ENCODE data around the gene VPS13A. TPM values are rescaled to one million over a fixed set of nuclear protein-coding genes. Genes with fewer than 3 reads are reported as not detected.
A peak's percentile ranks its signal among the peaks of the same experiment; 100 is the strongest.
"Not testable (repeated sequence)": the region's sequence is repeated elsewhere in the genome, so short reads cannot be mapped to it uniquely, and the experiment has no call there.

Gene VPS13A
- total RNA-seq, 1 donor from 2014 or later: 30.3 TPM

GRCh38 chr9:77441124-77441523 lies 263.8 kb downstream of the VPS13A start:
- intact Hi-C loops (cut with DNase I); ATAC-seq; DNase-seq (ENCODE audit: low spot score): not testable (repeated sequence)

- intact Hi-C loops (cut with DNase I): no loop called here
- ATAC-seq (no peak), DNase-seq (ENCODE audit: low spot score) (no peak)
Observed at GRCh38 chr9:77442436-77442835, 265.1 kb downstream of the VPS13A start.

- ATAC-seq: no peak
- intact Hi-C loops (cut with DNase I): no loop called here
- DNase-seq (ENCODE audit: low spot score): no peak
Observed at GRCh38 chr9:77447646-77448045, 270.3 kb downstream of the VPS13A start.

- intact Hi-C loops (cut with DNase I): no loop called here
- no peak for DNase-seq (ENCODE audit: low spot score)
Observed at GRCh38 chr9:77449240-77450084, 272.1 kb downstream of the VPS13A start.

GRCh38 chr9:77450085-77450475 lies 272.7 kb downstream of the VPS13A start:
- intact Hi-C loops (cut with DNase I): no loop called here

More at GRCh38 chr9:77449240-77450084, 272.1 kb downstream of the VPS13A start:
- ATAC-seq: no peak

GRCh38 chr9:77451507-77451906 lies 274.2 kb downstream of the VPS13A start:
- DNase-seq (ENCODE audit: low spot score) (no peak), ATAC-seq (no peak)
- intact Hi-C loops (cut with DNase I): no loop called here

More at GRCh38 chr9:77450085-77450475, 272.7 kb downstream of the VPS13A start:
- DNase-seq (ENCODE audit: low spot score): no peak
- no peak for ATAC-seq

- DNase-seq (ENCODE audit: low spot score): no peak
- no peak for ATAC-seq
- intact Hi-C loops (cut with DNase I): no loop called here
Observed at GRCh38 chr9:77453825-77454647, 276.7 kb downstream of the VPS13A start.

GRCh38 chr9:77454663-77455062 lies 277.3 kb downstream of the VPS13A start:
- ATAC-seq (no peak), DNase-seq (ENCODE audit: low spot score) (no peak)
- intact Hi-C loops (cut with DNase I): no loop called here

- no peak for ATAC-seq
Observed at GRCh38 chr9:77455312-77455927, 278.1 kb downstream of the VPS13A start.

GRCh38 chr9:77456829-77457437 lies 279.6 kb downstream of the VPS13A start:
- intact Hi-C loops (cut with DNase I): no loop called here
- peak; percentile 91 for ATAC-seq
- DNase-seq (ENCODE audit: low spot score): peak; percentile 91

More at GRCh38 chr9:77455312-77455927, 278.1 kb downstream of the VPS13A start:
- DNase-seq (ENCODE audit: low spot score): no peak
- intact Hi-C loops (cut with DNase I): no loop called here

- ATAC-seq: peak; percentile 93
- intact Hi-C loops (cut with DNase I): no loop called here
Observed at GRCh38 chr9:77457916-77458592, 280.7 kb downstream of the VPS13A start.

GRCh38 chr9:77460938-77461337 lies 283.6 kb downstream of the VPS13A start:
- ATAC-seq: no peak
- DNase-seq (ENCODE audit: low spot score): no peak
- intact Hi-C loops (cut with DNase I): no loop called here

More at GRCh38 chr9:77457916-77458592, 280.7 kb downstream of the VPS13A start:
- DNase-seq (ENCODE audit: low spot score): peak; percentile 81

GRCh38 chr9:77462066-77462465 lies 284.7 kb downstream of the VPS13A start:
- intact Hi-C loops (cut with DNase I): no loop called here
- no peak for ATAC-seq
- no peak for DNase-seq (ENCODE audit: low spot score)

- DNase-seq (ENCODE audit: low spot score) (no peak), ATAC-seq (peak; percentile 42)
- intact Hi-C loops (cut with DNase I): no loop called here
Observed at GRCh38 chr9:77463151-77463550, 285.8 kb downstream of the VPS13A start.

- ATAC-seq (no peak), DNase-seq (ENCODE audit: low spot score) (no peak)
- intact Hi-C loops (cut with DNase I): no loop called here
Observed at GRCh38 chr9:77464661-77465060, 287.3 kb downstream of the VPS13A start.

- intact Hi-C loops (cut with DNase I): no loop called here
- DNase-seq (ENCODE audit: low spot score) (no peak), ATAC-seq (no peak)
Observed at GRCh38 chr9:77469515-77470231, 292.3 kb downstream of the VPS13A start.

All from sciatic nerve (tissue), 2 donors.